Lower leg skin (tissue), 3 donors: ENCODE results near the gene ZFPM1.

Experiments
- POLR2A ChIP-seq, 2 donors: fragments of 450-650 bp; IDR thresholded peaks; one replicate each; pipeline ENCODE4 v1.6.1; 2016 to 2017; ENCODE audit warnings: antibody characterized with exemption in 2 of 2, mild to moderate bottlenecking in 1 of 2, moderate library complexity in 1 of 2
- TF ChIP-seq, protein P1 (sequence below), 3 donors: fragments of 450-650 bp; IDR thresholded peaks; one replicate each; pipeline ENCODE4 v1.5.1; 2016; ENCODE audit warnings: antibody characterized with exemption in 3 of 3, mild to moderate bottlenecking in 3 of 3, moderate library complexity in 2 of 3

DNA sequence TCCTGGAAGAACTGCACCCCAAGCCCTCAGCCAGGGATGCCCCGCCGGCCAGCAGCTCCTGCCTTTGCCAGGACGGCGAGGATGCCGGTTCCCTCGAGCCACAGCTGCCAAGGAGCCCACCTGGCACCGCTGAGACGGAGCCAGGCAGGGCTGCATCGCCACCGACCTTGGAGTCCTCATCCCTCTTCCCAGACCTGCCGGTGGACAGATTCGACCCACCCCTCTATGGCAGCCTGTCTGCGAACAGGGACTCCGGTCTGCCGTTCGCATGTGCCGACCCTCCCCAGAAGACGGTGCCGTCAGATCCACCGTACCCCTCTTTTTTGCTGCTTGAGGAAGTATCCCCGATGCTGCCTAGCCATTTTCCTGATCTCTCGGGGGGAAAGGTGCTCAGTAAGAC lies 21.4 kb upstream of the ZFPM1 start:
- no peak for TF ChIP-seq POLR2A (IDR thresholded peaks at IDR 0.05)
- TF ChIP-seq, protein P1, sequence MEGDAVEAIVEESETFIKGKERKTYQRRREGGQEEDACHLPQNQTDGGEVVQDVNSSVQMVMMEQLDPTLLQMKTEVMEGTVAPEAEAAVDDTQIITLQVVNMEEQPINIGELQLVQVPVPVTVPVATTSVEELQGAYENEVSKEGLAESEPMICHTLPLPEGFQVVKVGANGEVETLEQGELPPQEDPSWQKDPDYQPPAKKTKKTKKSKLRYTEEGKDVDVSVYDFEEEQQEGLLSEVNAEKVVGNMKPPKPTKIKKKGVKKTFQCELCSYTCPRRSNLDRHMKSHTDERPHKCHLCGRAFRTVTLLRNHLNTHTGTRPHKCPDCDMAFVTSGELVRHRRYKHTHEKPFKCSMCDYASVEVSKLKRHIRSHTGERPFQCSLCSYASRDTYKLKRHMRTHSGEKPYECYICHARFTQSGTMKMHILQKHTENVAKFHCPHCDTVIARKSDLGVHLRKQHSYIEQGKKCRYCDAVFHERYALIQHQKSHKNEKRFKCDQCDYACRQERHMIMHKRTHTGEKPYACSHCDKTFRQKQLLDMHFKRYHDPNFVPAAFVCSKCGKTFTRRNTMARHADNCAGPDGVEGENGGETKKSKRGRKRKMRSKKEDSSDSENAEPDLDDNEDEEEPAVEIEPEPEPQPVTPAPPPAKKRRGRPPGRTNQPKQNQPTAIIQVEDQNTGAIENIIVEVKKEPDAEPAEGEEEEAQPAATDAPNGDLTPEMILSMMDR (IDR thresholded peaks at IDR 0.05), result no peak
